GM19324 (cell line): ENCODE data around the gene MYL12A.
A peak's percentile ranks its signal among the peaks of the same experiment; 100 is the strongest.
"Not testable (repeated sequence)": the region's sequence is repeated elsewhere in the genome, so short reads cannot be mapped to it uniquely, and the experiment has no call there.

ENCODE experiments used
- ATAC-seq: cut with Tn5 transposase; IDR thresholded peaks from one replicate; pipeline ENCODE4 v1.9.1; 2021; ENCODE audit warnings: mild to moderate bottlenecking, moderate library complexity; ENCODE audit not compliant: unreplicated experiment, low FRiP score

The MYL12A gene

DNA sequence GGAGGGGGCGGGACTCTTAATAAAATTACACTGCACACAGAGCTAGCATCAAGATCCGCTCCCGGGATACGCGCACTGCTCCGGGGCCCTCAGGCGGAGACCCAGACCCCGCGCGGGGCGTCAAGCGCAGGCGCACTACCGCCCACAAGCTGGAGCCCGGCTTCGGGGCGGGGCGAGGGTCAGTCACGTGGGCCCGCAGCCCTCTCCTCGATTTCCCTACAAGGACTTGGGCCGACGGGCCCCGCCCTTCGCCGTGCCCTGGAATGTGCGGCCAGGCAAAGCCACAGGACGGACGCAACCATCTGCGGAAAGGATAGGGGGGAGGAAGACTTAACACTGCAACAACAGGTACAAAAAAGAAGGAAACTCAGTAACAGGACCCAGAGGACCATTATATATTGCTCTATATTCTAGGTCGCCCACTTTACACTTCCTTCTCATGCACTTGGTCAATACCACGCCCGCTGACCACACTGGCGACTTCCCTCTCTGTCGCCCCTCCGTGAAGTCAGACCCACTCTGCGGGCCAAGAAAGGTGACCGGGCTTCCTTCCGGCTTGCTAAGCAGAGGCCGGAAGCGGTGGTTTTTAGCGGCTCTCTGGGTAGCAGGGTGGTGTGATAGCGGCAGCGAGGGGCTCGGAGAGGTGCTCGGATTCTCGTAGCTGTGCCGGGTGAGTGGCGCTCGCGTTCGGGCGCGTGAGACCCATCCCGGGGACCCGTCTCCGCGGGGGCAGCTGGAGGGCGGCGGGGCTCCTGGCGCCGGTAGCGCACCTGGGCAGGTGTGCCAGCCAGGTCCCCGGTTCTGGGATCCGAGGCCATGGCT is at the start of gene MYL12A:
Gene MYL12A, plus strand, starts transcription at position 562 of the 822 bp plus-strand sequence. CDS start 5,447 bp downstream, outside the sequence.
- peak; percentile 88 for ATAC-seq

DNA sequence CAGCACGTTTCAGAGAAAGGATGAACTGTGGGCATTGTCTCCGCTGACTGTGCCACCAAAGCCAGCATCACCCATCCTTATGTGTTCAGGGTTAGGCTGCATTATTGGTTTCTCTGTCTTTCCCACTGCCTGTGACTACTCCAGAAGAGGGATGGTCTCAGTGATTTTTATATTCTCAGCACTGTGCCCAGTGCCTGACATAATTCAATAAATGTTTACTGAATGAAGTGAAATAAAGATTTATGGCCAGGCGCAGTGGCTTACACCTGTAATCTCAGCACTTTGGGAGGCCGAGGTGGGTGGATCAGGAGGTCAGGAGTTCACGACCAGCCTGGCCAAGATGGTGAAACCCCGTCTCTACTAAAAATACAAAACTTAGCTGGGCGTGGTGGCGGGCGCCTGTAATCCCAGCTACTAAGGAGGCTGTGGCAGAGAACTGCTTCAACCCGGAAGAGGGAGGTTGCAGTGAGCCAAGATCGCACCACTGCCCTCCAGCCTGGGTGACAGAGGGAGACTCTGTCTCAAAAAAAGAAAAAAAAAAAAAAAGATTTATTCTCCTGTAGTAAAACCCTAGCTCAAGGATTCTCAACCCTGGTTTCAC is 49.2 kb upstream of the MYL12A start:
- ATAC-seq, result not testable (repeated sequence)

- ATAC-seq, result no peak
Measured at GRCh38 chr18:3199942-3200645, 47.5 kb upstream of the MYL12A start.

DNA sequence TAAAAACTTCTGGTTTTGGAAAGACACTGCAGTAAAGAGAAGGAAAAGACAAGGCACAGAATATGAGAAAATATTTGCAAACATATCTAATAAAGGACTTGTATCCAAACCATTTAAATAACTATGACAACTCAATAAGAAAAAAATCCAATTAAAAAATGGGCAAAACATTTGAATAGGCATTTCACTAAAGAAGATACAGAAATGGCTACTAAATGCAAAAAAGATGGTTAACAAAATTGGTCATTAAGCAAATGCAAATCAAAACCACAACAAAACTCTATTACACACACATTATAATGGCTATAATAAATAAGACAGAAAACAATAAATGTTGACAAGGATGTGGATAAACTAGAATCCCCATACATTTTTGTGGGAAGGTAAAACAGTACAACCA is 42.4 kb upstream of the MYL12A start:
- no peak for ATAC-seq

GRCh38 chr18:3207565-3207964 is 40.0 kb upstream of the MYL12A start:
- ATAC-seq, result no peak

- ATAC-seq, result no peak
Measured at GRCh38 chr18:3209859-3210569, 37.6 kb upstream of the MYL12A start.

- no peak for ATAC-seq
Measured at GRCh38 chr18:3211236-3211992, 36.2 kb upstream of the MYL12A start.

DNA sequence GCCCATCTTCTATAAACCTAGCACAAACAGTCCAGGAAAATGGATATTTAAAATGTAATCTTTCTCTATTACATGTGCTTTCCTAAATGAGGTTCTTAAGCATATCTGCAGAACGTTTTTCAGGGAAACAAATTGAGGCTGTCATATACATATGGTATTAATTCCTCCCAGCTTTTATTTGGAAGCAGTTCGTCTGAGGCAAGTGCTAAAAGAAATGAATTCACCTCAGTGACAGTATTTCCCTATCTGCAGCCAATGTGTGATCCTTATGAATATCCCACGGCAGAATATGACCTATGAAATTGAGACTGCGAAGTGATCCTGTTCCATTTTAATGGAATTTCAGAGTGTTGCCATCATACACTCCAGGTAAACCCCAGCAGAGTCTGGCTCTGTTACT is 34.9 kb upstream of the MYL12A start:
- ATAC-seq, result no peak

DNA sequence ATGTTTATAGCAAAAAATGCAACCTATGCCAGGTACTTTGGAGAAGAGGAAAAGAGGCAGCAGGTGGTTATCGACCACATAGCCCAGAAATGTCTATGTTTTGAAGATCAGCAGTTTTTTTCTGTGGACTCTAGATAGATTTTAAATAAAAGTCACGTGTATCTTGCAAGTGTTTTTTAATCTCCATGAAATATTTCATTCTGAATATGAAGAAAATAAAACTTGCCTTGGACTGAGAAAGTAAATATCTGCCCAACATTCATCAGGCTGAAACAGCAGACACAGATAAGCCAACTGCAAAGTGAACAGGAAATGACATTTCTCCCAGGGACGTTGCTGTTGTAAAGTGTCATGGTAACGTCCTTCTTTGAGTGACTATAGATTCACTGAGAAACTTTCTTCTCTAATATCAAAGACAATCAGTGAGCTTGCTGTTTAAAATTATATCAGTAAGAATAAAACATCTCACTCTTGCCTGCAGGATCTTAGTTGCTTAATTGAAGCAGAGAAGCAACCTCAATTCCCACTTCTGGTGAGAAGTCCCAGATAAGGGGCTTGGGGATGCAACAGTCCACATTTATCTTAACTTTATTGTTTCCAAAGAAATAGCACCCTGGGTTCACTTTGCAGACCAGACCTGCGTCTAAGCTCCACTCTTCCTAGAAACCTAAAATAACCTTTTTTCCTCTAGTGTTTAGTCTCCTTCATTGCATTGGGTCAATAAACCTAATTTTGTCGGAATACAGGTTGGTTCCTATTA is 34.1 kb upstream of the MYL12A start:
- no peak for ATAC-seq

DNA sequence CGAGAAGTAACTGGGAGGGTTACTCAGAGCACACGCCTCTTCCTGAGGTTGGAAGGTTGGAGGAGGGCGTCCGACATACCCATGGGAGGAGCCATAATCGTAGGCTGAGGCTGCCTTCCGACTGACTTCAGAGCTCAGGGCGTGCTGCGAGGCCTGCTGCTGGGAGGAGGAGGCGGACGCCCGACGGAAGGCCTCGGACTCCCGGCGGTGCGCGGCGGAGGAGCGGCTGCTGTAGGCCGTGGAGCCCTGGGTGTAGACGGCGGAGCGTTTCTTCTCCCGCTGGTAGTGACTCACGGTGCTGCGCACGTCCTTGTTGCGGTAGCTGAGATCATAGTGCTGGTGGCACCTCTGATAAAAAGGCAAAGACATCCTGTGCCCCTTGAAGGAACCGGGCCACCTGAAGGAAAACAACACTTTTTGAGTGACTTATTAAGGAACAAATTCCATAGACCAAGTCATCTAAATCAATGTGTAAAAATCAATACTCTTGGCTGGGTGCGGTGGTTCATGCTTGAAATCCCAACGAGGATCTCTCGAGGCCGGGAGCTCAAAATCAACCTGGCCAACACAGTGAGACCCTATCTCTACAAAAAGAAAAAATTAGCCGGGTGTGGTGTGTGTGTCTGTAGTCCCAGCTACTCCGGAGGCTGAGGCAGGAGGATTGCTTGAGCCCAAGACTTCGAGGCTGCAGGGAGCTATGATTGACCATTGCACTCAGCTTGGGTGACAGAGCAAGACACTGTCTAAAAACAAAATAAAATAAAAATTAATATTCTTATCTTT is 32.6 kb upstream of the MYL12A start:
- no peak for ATAC-seq

- no peak for ATAC-seq
Measured at GRCh38 chr18:3216987-3217386, 30.6 kb upstream of the MYL12A start.

- no peak for ATAC-seq
Measured at GRCh38 chr18:3217948-3218647, 29.5 kb upstream of the MYL12A start.

DNA sequence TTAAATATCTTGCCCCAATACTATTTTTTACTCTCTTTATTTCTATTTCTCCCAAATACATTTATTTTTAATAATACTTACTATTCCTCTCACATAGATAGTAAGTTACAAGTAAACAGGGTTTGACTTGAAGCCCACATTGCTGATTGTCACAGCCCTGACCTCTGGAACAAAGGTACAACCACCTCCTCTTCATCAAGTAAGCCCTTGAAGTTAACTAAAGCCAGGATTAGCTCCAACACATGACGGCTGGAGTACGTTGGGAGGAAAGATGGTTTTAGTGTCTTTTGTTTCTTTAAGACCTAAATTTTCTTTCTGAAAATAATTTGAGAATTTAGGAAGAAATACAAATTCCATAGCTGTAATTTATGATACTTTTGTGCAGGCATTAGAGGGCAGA is 28.8 kb upstream of the MYL12A start:
- ATAC-seq, result no peak

- ATAC-seq, result no peak
Measured at GRCh38 chr18:3219241-3219630, 28.4 kb upstream of the MYL12A start.

- ATAC-seq, result no peak
Measured at GRCh38 chr18:3219631-3220335, 27.8 kb upstream of the MYL12A start, which contains the start of gene MYOM1. TSS of gene MYOM1 (minus strand) at chr18:3219968. CDS start at chr18:3215223, 4,745 bp downstream.

DNA sequence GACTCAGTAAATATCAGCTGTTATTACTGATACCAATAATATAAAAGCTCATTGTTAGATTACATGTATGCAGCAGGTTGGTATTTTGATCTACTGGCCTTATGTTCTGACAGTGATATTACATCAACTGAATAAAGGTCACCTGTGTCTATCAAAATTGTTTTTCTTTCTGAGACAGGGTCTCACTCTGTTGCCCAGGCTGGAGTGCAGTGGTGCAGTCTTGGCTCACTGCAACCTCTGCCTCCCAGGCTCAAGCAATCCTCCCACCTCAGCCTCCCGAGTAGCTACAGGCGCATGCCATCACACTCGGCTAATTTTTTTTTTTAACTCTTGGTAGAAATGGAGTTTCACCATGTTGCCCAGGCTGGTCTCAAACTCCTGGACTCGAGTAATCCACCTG is 26.7 kb upstream of the MYL12A start:
- ATAC-seq, result not testable (repeated sequence)

DNA sequence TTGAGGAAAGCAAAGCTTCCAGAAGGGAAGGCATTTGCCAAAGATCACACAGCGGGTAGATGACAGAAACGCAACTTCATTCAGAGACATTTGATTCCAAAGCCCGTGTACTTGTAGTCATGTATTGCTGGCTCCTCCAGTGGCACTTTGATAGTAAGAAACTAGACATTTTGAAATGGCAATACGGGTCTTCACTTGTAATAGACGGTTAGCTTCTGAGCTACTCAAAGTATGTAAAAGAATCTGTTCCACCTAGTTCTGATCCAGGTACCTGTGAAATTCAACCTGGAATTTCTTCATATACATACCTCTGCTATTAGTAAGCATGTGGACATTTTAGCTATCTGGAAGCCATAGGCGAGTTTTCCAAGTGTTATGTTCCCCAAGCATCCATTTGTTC is 26.1 kb upstream of the MYL12A start:
- ATAC-seq, result no peak
